Ishikawa (cell line): Measurements from ENCODE around the gene CPED1.

ENCODE experiments used
- CEBPB ChIP-seq: IDR thresholded peaks from 2 replicates; pipeline ENCODE4 v1.6.1; 2012
- TCF12 ChIP-seq: IDR thresholded peaks from 2 replicates; pipeline ENCODE4 v1.6.1; 2012; ENCODE audit warnings: low read depth
- YY1 ChIP-seq: IDR thresholded peaks from 2 replicates; pipeline ENCODE4 v1.6.1; 2012; ENCODE audit warnings: low read depth

- TF ChIP-seq TCF12 (no peak), CEBPB (no peak), YY1 (no peak)
Measured at GRCh38 chr7:121139427-121139826, 150.9 kb downstream of the CPED1 start.
